GM15510 (cell line): ENCODE measurements around the gene ARSG.
A peak's percentile ranks its signal among the peaks of the same experiment; 100 is the strongest.

Source experiments
- POLR2A ChIP-seq: IDR thresholded peaks from 3 replicates; pipeline ENCODE4 v1.6.1; 2011; ENCODE audit warnings: borderline replicate concordance; ENCODE audit not compliant: insufficient read length; ENCODE audit errors: extremely low read depth

Gene ARSG

DNA sequence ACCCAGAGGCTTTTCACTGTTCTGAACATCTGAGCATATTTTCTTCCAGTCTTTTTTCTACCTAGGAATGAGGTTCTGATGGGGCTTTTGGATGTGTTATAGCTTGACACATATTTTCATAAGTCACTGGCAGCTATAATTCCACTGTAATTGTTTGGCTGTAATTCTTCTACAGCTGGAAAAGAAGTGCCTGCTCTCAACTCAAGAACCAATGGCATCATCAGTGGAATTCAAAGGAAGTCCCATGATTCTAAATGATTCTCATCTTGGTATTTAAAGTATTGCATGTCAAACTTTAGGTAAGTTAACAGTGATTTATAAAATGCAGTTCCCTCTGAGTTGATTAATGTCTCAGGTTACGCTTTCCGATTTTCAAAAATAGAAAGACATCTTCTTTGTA, 149.2 kb downstream of the ARSG start:
- no peak for TF ChIP-seq POLR2A

DNA sequence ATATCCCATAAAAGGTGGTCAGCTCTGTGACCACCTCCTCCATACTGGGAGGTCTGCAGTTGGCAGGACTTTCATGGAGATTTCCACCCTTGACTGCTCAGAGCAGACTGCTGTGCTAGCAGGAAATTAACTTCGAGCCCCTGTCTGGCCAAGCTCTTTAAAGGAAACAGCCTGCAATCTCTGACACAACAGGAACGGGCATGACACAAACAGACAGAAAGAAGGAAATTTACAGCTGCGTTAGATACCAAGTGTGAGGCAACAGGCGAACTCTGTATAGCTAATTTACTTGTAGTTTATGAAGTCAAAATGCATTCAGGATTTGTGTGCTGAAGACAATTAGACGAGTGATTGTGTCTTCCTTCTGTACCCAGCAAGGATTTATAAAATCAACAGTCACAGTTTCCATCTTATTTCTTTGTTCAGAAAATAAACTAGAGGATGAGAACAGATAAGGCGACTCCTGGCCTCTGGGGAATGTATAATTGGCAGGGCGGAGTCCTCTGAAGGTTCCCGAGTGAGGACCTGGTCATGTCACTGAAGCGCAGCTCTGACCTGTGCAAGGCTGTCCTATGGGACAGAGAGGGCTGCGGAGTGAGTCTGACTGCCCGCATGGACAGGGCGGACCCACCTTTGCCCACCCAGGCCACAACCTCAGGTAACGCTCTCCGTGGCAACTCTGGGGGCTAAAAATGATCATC, 149.9 kb downstream of the ARSG start:
- no peak for TF ChIP-seq POLR2A

GRCh38 chr17:68443972-68444464, 152.7 kb downstream of the ARSG start:
- no peak for TF ChIP-seq POLR2A

- TF ChIP-seq POLR2A = no peak
Measured at GRCh38 chr17:68445671-68446070, 154.4 kb downstream of the ARSG start.

DNA sequence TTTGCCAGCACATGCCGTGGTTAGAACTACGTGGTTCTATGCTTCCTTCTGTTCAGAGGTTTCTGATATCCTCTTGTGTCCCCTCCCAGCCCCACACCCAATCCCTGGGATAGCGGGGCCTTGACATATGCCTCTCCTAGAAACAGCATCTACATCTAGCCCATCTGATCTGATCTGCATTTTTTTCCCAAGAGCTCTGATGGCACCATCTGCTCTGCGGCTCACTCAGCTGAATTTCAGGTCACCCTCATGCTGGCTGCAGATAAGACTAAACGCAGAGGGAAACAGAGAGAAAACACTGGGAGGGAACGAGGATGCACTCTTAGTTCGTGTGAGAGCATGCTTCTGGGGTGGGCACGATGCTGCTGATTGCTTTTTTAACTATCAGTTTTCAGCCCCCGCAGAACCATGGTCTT, 155.3 kb downstream of the ARSG start:
- no peak for TF ChIP-seq POLR2A

GRCh38 chr17:68449021-68449739, 157.9 kb downstream of the ARSG start:
- TF ChIP-seq POLR2A = no peak

DNA sequence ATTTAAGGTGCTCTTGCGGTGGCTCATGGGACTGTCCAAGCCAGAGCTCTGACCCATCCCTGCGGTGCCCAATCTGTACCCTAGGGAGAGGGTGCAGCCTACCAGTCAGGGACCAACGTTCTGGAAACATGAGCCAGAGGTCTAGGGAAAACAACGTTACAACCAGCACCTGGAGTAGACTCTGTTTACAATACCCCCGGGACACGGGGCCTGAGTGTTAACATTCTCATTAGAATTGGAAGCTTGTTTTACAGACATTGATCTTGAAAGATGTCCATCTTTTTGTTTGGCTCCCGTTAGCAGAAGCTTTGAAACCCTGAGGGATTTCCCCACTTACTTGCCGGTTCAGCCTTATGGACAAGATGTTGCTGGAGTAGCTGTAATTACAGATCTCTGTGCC, 159.1 kb downstream of the ARSG start:
- no peak for TF ChIP-seq POLR2A

DNA sequence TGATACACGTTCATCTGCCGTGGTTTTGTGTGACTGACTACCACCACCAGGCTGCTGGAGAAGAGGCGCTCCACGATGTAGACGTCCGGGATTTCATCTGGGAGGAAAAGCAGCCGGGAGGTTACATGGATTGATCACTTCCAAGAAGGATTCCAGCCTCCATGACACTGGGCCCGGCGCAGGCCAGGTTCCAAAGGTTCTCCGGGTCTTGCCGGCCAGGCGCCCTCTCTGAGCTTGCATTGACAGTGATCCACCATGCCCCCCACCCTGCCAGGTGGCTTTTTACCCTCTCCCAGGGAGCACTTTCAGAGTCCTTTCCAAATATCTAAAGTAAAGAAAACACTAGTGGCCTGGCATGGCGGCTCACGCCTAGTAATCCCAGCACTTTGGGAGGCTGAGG, 159.5 kb downstream of the ARSG start:
- no peak for TF ChIP-seq POLR2A

GRCh38 chr17:68451670-68452354, 160.5 kb downstream of the ARSG start:
- TF ChIP-seq POLR2A = no peak

DNA sequence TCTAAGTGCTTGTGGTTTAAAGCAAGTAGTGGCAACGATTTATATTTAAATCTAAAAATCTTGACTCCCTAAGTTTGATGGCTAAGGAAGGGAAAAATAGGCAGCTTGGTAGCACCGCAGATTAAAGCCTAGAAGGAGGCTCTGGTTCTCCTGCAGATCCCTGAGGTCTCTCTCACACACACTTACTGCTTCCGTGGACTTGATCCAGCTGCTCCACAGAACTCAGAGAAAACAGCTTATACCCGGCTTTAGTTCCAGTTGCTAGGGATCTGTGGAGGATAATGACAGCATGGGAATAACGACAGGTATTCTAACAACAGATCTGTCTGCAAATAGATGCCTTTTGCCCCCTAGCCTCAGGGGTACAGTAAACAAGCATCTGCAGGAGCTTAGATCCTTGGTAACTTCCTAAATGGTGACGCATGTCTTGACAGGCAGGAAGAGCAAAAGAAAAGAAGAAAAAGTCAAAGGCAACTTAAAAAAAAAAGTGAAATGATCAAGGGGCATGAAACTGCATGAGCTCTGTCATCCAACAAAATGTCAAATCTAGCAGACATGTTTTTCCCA, 161.5 kb downstream of the ARSG start:
- TF ChIP-seq POLR2A = no peak

DNA sequence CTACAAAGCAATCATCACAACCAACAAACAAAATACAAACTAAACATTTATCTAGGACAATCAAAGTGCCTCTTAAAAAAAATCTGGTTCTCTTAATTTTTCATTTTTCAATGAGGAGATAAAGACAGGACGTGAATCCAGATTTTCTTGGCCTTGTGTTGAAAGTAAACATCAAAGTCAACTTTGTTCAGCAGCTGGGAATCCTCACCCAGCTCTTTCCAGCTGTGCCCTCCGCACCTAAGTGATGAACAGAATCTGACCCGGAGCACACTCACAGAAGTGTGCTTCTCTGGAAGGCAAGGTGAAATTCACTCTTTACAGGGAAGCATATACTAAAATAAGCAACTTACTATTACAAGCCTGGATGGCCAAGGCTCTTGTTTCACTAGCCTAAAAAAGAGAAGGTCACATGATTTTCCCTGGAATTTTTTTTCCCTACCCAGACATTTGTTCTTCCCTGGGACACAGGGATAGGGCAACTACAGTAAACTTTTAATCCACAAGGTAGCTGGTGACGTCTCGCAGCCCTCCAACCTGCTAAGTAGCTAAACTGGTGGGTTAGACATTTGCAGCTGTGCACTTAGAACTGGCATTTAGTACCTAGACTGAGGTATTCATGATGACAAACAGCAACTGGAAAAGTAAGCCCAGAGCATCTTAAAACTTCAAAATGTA, 162.8 kb downstream of the ARSG start:
- no peak for TF ChIP-seq POLR2A

GRCh38 chr17:68455901-68456338, 164.6 kb downstream of the ARSG start:
- no peak for TF ChIP-seq POLR2A

GRCh38 chr17:68456339-68457167, 165.3 kb downstream of the ARSG start:
- TF ChIP-seq POLR2A = no peak

GRCh38 chr17:68457168-68457538, 165.9 kb downstream of the ARSG start, which contains the start of gene WIPI1:
TSS of gene WIPI1 (minus strand) at chr17:68457496. CDS start at chr17:68457421, 75 bp downstream.
- TF ChIP-seq POLR2A = peak; percentile 47
